ENCODE measurements around the gene PCSK2. TPM values are rescaled to one million over a fixed set of nuclear protein-coding genes. Genes with fewer than 3 reads are reported as not detected.

The PCSK2 gene
- total and polyA plus RNA-seq, 4 donors: 0.51 to 9.8 (median 1.5) TPM

- no peak for TF ChIP-seq CTCF (IDR thresholded peaks at IDR 0.05; ENCODE audit: control extremely low read depth, extremely low read depth)
- DNase-seq (no peak), ATAC-seq (ENCODE audit: insufficient read depth, low FRiP score) (no peak)
- no peaks in the 10 kb centered on the region for H3K27me3 ChIP-seq (ENCODE audit: control insufficient read depth in 3 of 3, insufficient read depth in 3 of 3, low read length in 2 of 3)
- no peak overlapping the region for H3K27ac ChIP-seq (ENCODE audit: low read depth in 1 of 2, low read length in 1 of 2)
- H3K4me1 ChIP-seq (ENCODE audit: control insufficient read depth in 5 of 5, insufficient read depth in 5 of 5, low read length in 5 of 5): no peaks in the 10 kb centered on the region
- H3K9ac ChIP-seq (ENCODE audit: insufficient read depth in 1 of 2, low read length in 2 of 2): no peak overlapping the region
- H3K36me3 ChIP-seq (ENCODE audit: control insufficient read depth in 4 of 4, insufficient read depth in 4 of 4, low read length in 4 of 4): no peaks in the 10 kb centered on the region
- H3K4me3 ChIP-seq: no peak overlapping the region
- 96 to 97% methylated on average over 2 of the region's 2 CpGs for WGBS, 2 donors
- H3K9me3 ChIP-seq (ENCODE audit: control insufficient read depth in 4 of 4, insufficient read depth in 3 of 4, low read length in 3 of 4): no peaks in the 10 kb centered on the region
These were observed 287.1 kb downstream of the PCSK2 start for GRCh38 chr20:17513939-17514338.

GRCh38 chr20:17515053-17515452 is 288.2 kb downstream of the PCSK2 start:
- DNase-seq: no peak
- H3K9ac ChIP-seq (ENCODE audit: insufficient read depth in 1 of 2, low read length in 2 of 2): no peak overlapping the region
- no peaks in the 10 kb centered on the region for H3K36me3 ChIP-seq (ENCODE audit: control insufficient read depth in 4 of 4, insufficient read depth in 4 of 4, low read length in 4 of 4)
- H3K27ac ChIP-seq (ENCODE audit: low read depth in 1 of 2, low read length in 1 of 2): no peak overlapping the region
- no peaks in the 10 kb centered on the region for H3K4me1 ChIP-seq (ENCODE audit: control insufficient read depth in 5 of 5, insufficient read depth in 5 of 5, low read length in 5 of 5)
- 82 to 83% methylated on average over 3 of the region's 3 CpGs for WGBS, 2 donors
- no peak for ATAC-seq (ENCODE audit: insufficient read depth, low FRiP score)
- TF ChIP-seq CTCF (IDR thresholded peaks at IDR 0.05; ENCODE audit: control extremely low read depth, extremely low read depth): no peak
- H3K27me3 ChIP-seq (ENCODE audit: control insufficient read depth in 3 of 3, insufficient read depth in 3 of 3, low read length in 2 of 3): no peaks in the 10 kb centered on the region
- H3K4me3 ChIP-seq: no peak overlapping the region
- no peaks in the 10 kb centered on the region for H3K9me3 ChIP-seq (ENCODE audit: control insufficient read depth in 4 of 4, insufficient read depth in 3 of 4, low read length in 3 of 4)

DNA sequence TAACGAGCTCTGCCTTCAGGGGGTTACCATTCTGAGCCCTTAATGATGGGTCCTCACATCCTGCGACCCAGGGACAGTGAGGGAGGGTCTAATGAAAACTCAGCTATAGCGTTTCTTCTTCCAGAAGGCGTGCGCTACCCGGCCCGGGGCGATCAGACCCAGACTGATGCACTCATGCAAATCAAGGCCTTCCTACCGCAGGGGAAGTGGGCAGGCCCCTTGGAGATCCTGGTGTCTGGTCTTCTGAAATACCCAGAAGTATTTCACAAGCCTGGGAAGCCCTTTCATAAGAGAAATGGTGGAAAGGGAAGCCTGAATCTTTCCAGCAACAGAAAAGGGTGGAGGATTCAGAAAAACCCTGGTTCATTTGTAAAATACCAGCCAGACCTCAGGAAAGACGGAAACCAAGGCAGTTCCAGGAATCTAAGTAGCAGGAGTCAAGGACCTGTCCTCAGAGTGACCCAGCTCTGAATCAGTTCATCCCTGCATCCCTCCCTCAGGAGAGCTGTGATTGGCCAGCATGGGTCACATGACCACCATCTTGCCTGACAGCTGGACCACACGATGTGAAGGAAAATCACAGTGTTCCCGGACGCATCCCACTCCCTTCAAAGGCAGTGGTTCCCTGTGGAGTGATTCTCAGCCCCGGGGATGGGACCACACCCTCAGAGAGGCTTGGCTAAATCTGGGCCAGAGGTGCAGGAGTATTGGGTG is 291.7 kb downstream of the PCSK2 start:
- no peaks in the 10 kb centered on the region for H3K9me3 ChIP-seq (ENCODE audit: control insufficient read depth in 4 of 4, insufficient read depth in 3 of 4, low read length in 3 of 4)
- H3K4me3 ChIP-seq: no peak overlapping the region
- TF ChIP-seq CTCF (IDR thresholded peaks at IDR 0.05; ENCODE audit: control extremely low read depth, extremely low read depth): no peak
- no peak overlapping the region for H3K9ac ChIP-seq (ENCODE audit: insufficient read depth in 1 of 2, low read length in 2 of 2)
- peaks cover 0 to 3% (median 0%) of the 10 kb centered on the region in 5 donors for H3K4me1 ChIP-seq (ENCODE audit: control insufficient read depth in 5 of 5, insufficient read depth in 5 of 5, low read length in 5 of 5)
- H3K27ac ChIP-seq (ENCODE audit: low read depth in 1 of 2, low read length in 1 of 2): no peak overlapping the region
- DNase-seq (no peak), ATAC-seq (ENCODE audit: insufficient read depth, low FRiP score) (no peak)
- 70 to 82% methylated on average over 14 of the region's 14 CpGs for WGBS, 2 donors
- no peaks in the 10 kb centered on the region for H3K36me3 ChIP-seq (ENCODE audit: control insufficient read depth in 4 of 4, insufficient read depth in 4 of 4, low read length in 4 of 4)
- no peaks in the 10 kb centered on the region for H3K27me3 ChIP-seq (ENCODE audit: control insufficient read depth in 3 of 3, insufficient read depth in 3 of 3, low read length in 2 of 3)

Measured in lung (tissue), 12 donors.